Loucy (cell line): ENCODE data around the gene ARID1B.

Source experiments
- EZH2phosphoT487 ChIP-seq: fragments of 200-600 bp; IDR thresholded peaks from 2 replicates; pipeline ENCODE4 v1.6.1; 2018; ENCODE audit warnings: antibody characterized with exemption, mild to moderate bottlenecking, moderate library complexity, borderline replicate concordance
- TF ChIP-seq, protein P1 (sequence below): fragments of 200-600 bp; sonication (generic); conservative IDR thresholded peaks from 2 replicates; pipeline ENCODE4 v1.5.1; 2014; ENCODE audit warnings: mild to moderate bottlenecking, antibody characterized with exemption, low read length

- TF ChIP-seq, protein P1, sequence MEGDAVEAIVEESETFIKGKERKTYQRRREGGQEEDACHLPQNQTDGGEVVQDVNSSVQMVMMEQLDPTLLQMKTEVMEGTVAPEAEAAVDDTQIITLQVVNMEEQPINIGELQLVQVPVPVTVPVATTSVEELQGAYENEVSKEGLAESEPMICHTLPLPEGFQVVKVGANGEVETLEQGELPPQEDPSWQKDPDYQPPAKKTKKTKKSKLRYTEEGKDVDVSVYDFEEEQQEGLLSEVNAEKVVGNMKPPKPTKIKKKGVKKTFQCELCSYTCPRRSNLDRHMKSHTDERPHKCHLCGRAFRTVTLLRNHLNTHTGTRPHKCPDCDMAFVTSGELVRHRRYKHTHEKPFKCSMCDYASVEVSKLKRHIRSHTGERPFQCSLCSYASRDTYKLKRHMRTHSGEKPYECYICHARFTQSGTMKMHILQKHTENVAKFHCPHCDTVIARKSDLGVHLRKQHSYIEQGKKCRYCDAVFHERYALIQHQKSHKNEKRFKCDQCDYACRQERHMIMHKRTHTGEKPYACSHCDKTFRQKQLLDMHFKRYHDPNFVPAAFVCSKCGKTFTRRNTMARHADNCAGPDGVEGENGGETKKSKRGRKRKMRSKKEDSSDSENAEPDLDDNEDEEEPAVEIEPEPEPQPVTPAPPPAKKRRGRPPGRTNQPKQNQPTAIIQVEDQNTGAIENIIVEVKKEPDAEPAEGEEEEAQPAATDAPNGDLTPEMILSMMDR = no peak
- TF ChIP-seq EZH2phosphoT487 = no peak
These were observed 290.3 kb downstream of the ARID1B start for GRCh38 chr6:157067507-157067906.
